ACC112 (cell line): Measurements from ENCODE around the gene MAN2A1.
"Not testable (repeated sequence)": the region's sequence is repeated elsewhere in the genome, so short reads cannot be mapped to it uniquely, and the experiment has no call there.

Experiments
- H2AFZ ChIP-seq: fragments of 200-600 bp; sonication (generic); one replicate; pipeline ENCODE4 v1.6.0; 2017; ENCODE audit warnings: antibody characterized with exemption, low read length; ENCODE audit not compliant: unreplicated experiment
- H3K27ac ChIP-seq: fragments of 200-600 bp; sonication (generic); 2 replicates; pipeline ENCODE4 v1.5.1; 2014; ENCODE audit warnings: low read depth, mild to moderate bottlenecking, antibody characterized with exemption, low read length, moderate library complexity
- H3K27me3 ChIP-seq: fragments of 200-600 bp; sonication (generic); 2 replicates; pipeline ENCODE4 v1.6.1; 2014; ENCODE audit warnings: mild to moderate bottlenecking, antibody characterized with exemption, low read length, moderate library complexity, mixed read lengths; ENCODE audit not compliant: insufficient read depth
- H3K36me3 ChIP-seq: fragments of 200-600 bp; sonication (generic); 2 replicates; pipeline ENCODE4 v1.6.1; 2016; ENCODE audit warnings: mild to moderate bottlenecking, antibody characterized with exemption, low read length, moderate library complexity, mixed read lengths; ENCODE audit not compliant: insufficient read depth
- H3K4me1 ChIP-seq: fragments of 200-600 bp; sonication (generic); one replicate; pipeline ENCODE4 v1.6.1; 2016; ENCODE audit warnings: low read length, mixed read lengths; ENCODE audit not compliant: insufficient read depth, unreplicated experiment, control insufficient read depth
- H3K4me3 ChIP-seq: fragments of 200-600 bp; sonication (generic); 2 replicates; pipeline ENCODE4 v1.5.1; 2014; ENCODE audit warnings: mild to moderate bottlenecking, low read depth, low read length
- H3K79me2 ChIP-seq: fragments of 200-600 bp; sonication (generic); one replicate; pipeline ENCODE4 v1.6.0; 2016; ENCODE audit warnings: low read length; ENCODE audit not compliant: control insufficient read depth, unreplicated experiment, insufficient read depth

MAN2A1 gene

DNA sequence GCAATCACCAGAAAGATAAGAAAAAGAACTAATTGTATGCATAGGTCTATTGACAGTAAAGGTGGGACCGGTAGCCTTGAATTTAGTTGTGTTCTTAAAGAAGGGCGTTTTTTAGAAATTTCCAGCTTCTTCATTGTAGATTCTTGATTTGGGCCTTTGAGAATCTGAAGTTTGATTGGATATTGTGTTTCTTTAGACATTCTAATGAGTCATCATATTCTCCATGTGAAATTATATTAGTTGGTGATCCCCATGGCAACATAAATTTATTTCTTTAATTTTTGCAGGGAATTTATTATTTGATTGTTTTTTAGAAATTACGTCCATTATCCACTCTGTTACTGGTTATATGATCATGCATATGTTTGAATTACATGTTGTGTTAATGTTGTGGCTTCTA is 63.6 kb downstream of the MAN2A1 start:
- Histone ChIP-seq H3K79me2 (peaks cover 7% of the 10 kb centered on the region), H3K27me3 (no peaks in the 10 kb centered on the region), H3K36me3 (peaks cover 5% of the 10 kb centered on the region; the same call in 1 of the 2 replicates), H3K4me3 (no peak overlapping the region), H3K4me1 (peaks cover 9% of the 10 kb centered on the region), H3K27ac (no peak overlapping the region), H2AFZ (no peak overlapping the region)

DNA sequence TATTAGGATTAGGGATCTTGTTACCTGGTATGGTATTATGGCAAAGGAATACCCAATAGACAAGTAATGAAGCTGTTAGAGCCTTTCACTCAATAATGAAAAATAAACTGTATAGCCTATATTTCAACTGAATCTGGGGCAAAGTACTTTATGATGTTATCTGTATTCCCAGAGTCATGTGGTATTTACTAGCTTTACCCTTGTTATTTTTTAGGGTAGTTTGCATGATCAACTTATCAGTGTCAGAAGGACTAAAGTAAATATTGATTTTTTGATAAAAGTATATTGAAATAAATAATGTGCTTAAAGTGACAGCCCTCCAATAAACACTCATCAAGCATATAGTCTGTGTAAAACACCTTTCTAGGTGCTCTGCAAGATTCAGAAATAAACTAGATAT is 64.6 kb downstream of the MAN2A1 start:
- Histone ChIP-seq H3K27me3 (no peaks in the 10 kb centered on the region), H2AFZ (no peak overlapping the region), H3K36me3 (peaks cover 5% of the 10 kb centered on the region; the same call in 1 of the 2 replicates), H3K4me1 (peaks cover 7% of the 10 kb centered on the region), H3K4me3 (no peak overlapping the region), H3K79me2 (peaks cover 7% of the 10 kb centered on the region), H3K27ac (no peak overlapping the region)

DNA sequence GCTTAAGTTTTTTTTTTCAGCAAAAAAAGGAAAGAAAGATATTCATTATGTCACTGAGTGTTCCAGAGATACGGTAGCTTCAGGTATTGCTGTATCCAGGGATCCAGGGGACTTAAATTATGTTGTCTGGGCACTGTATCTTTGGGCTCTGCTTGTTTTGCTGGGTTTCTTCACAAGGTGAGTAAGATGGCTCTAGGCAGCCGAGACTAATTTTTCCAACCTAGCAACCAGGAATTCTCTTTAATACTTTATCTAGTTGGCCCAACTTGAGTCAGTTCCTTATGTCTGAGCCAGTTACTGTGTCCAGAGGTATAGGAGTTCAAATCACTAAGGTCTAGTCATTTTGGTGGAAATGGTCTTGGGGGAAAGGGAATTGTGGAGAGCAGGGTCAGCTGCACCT is 66.0 kb downstream of the MAN2A1 start:
- no peak overlapping the region for H2AFZ ChIP-seq
- no peak overlapping the region for H3K4me3 ChIP-seq
- no peak overlapping the region for H3K27ac ChIP-seq
- H3K79me2 ChIP-seq = peaks cover 3% of the 10 kb centered on the region
- H3K4me1 ChIP-seq = peaks cover 11% of the 10 kb centered on the region
- peaks cover 5% of the 10 kb centered on the region; the same call in 1 of the 2 replicates for H3K36me3 ChIP-seq
- H3K27me3 ChIP-seq = no peaks in the 10 kb centered on the region

DNA sequence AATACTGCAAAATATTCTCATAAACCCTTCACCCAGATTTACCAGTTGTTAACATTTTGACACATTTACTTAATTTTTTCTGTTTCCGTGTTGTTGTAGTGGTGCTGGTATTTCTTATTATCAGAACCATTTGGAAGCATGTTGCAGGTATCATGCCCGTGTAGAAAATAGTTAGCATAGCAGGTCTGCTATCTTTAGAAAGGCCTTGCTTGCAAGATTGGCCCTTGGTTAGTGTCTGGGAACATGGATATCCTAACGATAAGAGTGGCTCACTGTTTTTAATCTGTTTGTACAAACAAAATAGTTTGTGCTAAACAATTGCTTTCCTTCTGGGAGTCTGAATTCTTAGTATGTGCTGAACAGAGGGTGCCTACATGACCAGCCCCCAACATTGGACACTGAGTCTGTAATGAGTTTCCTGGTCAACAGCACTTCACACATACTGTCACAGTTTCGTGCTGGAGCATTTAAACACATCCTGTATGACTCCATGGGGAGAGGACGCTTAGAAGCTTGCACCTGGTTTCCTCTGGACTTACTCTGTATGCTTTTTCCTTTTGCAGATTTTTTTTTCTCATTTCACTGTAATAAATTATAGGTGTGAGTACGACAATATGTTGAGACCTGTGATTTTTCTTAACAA is 66.9 kb downstream of the MAN2A1 start:
- H3K4me3 ChIP-seq = no peak overlapping the region
- peaks cover 3% of the 10 kb centered on the region for H3K79me2 ChIP-seq
- H3K27me3 ChIP-seq = no peaks in the 10 kb centered on the region
- no peak overlapping the region for H2AFZ ChIP-seq
- H3K27ac ChIP-seq = no peak overlapping the region
- H3K4me1 ChIP-seq = peaks cover 11% of the 10 kb centered on the region
- H3K36me3 ChIP-seq = peaks cover 5% of the 10 kb centered on the region; the same call in 1 of the 2 replicates

DNA sequence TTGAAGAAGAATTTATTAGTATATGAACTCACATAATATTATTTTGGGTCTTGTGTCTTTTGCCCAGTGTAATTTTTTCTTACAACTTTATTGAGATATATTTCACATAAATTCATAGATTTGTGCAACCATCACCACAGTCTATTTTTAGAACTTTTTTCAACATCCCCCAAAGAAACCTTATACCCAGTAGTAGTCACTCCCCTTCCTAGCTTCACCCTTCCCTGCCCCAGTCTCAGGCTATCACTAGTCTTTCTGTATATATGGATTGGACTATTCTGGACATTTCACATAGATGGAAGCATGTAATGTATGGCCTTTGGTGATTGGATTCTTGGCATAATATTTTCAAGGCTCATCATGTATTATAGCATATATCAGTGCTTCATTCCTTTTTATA is 67.8 kb downstream of the MAN2A1 start:
- peaks cover 3% of the 10 kb centered on the region for H3K79me2 ChIP-seq
- H3K27me3 ChIP-seq = no peaks in the 10 kb centered on the region
- H3K36me3 ChIP-seq = peaks cover 8% of the 10 kb centered on the region

DNA sequence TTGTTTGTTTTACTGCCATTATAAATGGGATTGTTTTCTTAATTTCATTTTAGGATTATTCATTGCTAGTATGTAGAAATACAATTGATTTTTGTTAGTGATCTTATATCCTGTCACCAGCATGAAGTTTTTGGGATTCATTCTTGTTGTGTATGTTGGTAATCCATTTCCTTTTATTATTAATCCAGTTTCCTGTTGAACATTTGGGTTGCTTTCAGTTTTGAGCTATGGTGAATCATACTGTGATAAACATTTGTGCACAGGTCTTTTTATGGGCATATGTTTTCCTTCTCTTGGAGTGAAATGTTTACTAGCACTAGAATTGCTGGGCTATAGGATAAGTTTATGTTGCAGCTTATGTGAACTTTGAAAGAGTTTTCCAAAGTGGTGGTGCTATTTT is 69.6 kb downstream of the MAN2A1 start:
- H3K79me2 ChIP-seq = peaks cover 3% of the 10 kb centered on the region
- peak overlapping the region; percentile 52 for H2AFZ ChIP-seq
- H3K27me3 ChIP-seq = no peaks in the 10 kb centered on the region
- H3K27ac ChIP-seq = peak overlapping the region; percentile 63
- H3K4me3 ChIP-seq = peak overlapping the region; percentile 60; the same call in 1 of the 2 replicates
- H3K4me1 ChIP-seq = peaks cover 11% of the 10 kb centered on the region
- peaks cover 15% of the 10 kb centered on the region for H3K36me3 ChIP-seq

More for the DNA sequence above, 67.8 kb downstream of the MAN2A1 start:
- Histone ChIP-seq H3K4me3 (no peak overlapping the region), H2AFZ (no peak overlapping the region), H3K4me1 (peaks cover 11% of the 10 kb centered on the region), H3K27ac (no peak overlapping the region)

DNA sequence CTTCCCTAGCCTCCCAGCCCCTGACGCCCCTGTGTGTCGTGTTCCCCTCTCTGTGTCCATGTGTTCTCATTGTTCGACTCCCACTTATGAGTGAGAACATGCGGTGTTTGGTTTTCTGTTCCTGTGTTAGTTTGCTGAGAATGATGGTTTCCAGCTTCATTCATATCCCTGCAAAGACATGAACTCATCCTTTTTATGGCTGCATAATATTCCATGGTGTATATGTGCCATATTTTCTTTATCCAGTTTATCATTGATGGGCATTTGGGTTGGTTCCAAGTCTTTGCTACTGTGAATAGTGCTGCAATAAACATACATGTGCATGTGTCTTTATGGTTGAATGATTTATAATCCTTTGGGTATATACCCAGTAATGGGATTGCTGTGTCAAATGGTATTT is 70.4 kb downstream of the MAN2A1 start:
- H3K79me2 ChIP-seq, H3K27ac ChIP-seq: not testable (repeated sequence)
- H3K36me3 ChIP-seq = peaks cover 15% of the 10 kb centered on the region

DNA sequence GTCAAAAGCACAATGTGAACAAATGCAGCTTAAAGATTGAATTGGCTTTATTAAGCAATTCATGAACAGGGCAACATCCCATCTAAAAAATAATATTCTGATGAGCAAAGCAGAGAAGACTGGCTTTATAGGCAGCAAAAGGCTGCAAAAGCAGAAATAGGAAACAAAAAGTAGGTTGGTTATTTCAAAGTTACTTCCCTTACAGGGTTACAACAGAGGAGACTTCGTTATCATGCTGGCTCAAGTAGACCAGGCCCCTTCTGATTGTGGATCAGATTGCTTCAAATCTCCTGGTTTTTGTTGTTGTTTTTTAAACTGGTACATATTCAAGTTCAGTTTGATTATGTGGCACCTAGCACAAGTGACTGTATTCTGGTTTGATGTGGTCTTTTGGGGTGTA is 73.1 kb downstream of the MAN2A1 start:
- H3K27ac ChIP-seq = no peak overlapping the region
- no peak overlapping the region for H2AFZ ChIP-seq
- peaks cover 12% of the 10 kb centered on the region for H3K36me3 ChIP-seq
- no peaks in the 10 kb centered on the region for H3K79me2 ChIP-seq
- peaks cover 11% of the 10 kb centered on the region for H3K4me1 ChIP-seq
- no peaks in the 10 kb centered on the region for H3K27me3 ChIP-seq
- H3K4me3 ChIP-seq = no peak overlapping the region

More for the DNA sequence above, 70.4 kb downstream of the MAN2A1 start:
- not testable (repeated sequence) for H2AFZ ChIP-seq, H3K27me3 ChIP-seq, H3K4me3 ChIP-seq
- H3K4me1 ChIP-seq = peaks cover 11% of the 10 kb centered on the region

DNA sequence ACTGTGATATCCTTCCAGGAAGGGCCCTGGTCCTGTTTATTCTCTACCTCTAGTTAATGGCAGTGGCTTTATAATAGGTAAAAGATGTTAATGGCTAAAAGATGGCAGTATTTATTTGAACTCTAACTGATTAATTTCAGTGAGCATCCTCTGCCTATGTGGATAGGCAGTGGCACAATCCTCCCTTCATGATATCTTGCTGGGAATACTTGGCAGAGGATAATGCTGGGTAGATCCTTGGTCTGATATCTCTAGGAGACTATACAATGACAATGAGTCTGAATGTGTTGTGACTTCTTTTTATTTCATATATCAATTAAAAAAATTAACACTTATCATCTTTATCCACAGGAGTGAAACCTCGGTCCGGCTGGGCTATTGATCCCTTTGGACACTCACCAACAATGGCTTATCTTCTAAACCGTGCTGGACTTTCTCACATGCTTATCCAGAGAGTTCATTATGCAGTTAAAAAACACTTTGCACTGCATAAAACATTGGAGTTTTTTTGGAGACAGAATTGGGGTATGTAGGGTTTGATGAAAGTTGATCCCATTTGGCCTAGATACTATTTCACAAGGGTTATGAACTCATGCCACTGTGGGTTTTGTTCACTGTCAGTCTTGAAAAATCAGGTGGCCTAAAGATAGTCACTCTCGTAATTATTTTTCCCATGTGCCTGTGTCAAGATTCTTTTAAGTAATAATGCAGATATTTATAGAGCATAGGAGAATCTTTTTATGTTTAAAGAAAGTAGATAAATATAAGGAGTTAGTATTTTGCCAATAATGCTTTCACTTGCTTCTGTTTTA is 77.7 kb downstream of the MAN2A1 start:
- Histone ChIP-seq H3K4me3 (no peak overlapping the region), H3K36me3 (peaks cover 8% of the 10 kb centered on the region), H3K27ac (no peak overlapping the region), H3K27me3 (no peaks in the 10 kb centered on the region), H2AFZ (no peak overlapping the region), H3K79me2 (no peaks in the 10 kb centered on the region), H3K4me1 (no peaks in the 10 kb centered on the region)

DNA sequence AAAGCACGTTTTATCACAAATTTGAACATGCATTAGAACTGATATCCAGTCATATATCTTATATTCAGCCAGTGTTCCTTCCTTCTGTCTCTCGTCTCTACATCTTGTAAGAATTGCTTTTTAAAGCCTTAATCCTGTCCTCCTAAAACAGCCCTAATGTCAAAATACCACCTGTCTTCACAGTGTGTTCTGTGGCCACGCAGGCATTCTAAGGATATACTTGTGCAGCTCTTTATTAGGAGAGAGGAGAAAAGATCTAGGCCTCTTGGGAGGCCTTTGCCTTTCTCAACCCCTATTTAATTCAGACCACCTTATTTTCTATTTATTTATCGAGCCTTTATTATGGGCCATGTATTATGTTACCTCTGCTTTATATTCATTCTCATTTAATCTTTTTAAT is 78.3 kb downstream of the MAN2A1 start:
- Histone ChIP-seq H3K27me3 (no peaks in the 10 kb centered on the region), H3K27ac (no peak overlapping the region), H2AFZ (no peak overlapping the region), H3K79me2 (no peaks in the 10 kb centered on the region), H3K36me3 (peaks cover 2% of the 10 kb centered on the region), H3K4me1 (no peaks in the 10 kb centered on the region), H3K4me3 (no peak overlapping the region)
